ENCODE measurements around the gene ASTN2. TPM values are rescaled to one million over a fixed set of nuclear protein-coding genes. Genes with fewer than 3 reads are reported as not detected.

ASTN2 gene
- polyA plus RNA-seq, 1 donor, result 4.2 TPM

DNA sequence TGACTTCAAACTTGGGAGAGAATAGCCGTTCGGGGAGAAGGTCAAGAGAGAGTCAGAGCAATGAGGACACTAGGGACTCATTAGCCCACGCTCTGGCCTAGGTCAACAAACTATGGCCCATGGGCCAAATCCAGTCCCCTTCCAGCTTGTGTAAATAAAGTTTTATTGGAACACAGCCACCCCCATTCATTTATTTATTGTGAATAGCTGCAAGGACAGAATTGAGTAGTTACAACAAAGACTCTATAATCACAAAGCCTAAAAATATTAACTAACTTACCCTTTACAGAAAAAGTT, 760.9 kb downstream of the ASTN2 start:
- no peak for DNase-seq

DNA sequence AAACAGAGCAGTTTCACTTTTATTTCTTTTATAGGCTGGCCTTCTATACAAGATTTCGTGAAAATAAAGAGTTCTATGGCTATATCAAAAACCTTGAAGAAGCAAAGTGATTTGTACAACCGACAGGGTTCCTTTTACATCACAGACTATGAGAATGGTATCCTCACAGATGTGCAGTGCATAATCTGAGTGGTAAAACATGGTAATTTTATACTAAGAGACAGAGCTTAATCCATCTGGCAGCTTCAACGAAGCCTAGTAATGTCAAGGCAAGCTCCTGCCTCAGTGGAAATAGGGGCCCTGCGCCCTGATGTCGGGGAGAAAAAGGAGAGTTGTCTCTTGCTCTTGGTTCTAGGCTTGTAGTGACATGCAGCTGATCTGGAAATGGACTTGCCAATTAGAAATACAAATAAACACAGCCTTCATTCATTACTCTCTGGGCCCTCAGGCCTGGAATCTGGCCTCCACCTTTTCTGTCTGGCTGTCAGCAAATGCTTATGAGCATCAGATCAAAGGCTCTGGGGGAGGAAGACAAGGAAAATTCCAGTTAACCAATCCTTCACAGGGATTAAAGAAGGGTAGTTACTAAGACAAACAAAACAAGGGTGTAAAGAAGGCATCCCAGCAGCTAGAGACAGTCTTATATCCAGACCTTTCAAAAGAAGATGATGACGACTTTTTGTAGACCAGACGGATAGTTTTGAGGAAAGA, 761.4 kb downstream of the ASTN2 start:
- DNase-seq, result no peak

DNA sequence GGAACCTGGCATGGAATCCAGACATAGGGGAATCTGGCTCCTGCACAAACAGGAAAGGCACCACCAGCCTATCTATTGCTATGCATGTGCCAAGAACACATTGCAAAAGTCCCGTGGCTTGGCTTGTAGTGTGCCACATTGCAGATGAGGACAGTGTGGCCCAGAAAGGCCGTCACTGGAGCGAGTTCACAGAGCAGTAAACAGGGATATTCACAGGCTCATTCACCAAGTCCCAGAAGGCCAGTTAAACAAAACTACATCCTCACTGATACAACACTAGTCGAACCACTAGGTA, 767.4 kb downstream of the ASTN2 start:
- DNase-seq, result no peak

DNA sequence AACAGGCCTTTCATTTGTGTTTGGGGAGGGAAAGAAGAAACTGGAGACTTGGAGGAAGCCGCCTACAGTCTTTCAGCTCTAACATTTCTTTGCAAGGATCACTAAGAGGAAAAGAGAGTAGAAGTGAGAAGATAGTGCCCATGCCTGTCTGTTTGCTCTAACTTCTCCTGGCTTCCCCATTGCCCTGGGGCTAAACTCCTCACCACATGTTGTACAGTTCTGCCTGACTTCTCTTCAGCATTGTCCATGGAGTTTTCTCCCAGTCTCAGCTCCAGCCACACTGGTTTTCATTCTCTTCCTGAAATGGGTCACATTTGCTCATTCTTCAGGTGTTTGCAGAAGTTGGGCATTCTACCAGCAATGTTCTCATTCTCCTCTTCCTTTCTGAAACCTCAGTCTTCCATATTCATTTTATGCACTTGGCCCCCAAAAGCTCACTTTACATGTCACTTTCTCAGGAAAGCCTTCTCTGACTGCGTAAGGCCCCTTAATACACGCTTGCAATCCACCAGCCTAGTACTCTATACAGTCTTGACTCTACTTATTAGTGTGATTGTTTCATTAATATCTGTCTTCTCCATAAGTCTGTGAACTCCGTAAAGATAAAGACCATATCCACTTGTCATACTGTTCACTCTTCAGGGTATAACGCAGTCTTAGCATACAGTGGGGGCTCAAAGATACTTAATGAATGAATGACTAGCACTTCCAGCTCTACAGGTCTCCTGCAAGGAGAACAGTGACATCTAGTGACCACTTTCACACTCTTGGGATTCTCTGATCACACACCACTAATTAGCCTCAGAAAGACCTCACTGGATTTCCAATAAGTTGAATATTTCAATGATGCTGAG, 768.0 kb downstream of the ASTN2 start:
- peak; percentile 37 for DNase-seq

DNA sequence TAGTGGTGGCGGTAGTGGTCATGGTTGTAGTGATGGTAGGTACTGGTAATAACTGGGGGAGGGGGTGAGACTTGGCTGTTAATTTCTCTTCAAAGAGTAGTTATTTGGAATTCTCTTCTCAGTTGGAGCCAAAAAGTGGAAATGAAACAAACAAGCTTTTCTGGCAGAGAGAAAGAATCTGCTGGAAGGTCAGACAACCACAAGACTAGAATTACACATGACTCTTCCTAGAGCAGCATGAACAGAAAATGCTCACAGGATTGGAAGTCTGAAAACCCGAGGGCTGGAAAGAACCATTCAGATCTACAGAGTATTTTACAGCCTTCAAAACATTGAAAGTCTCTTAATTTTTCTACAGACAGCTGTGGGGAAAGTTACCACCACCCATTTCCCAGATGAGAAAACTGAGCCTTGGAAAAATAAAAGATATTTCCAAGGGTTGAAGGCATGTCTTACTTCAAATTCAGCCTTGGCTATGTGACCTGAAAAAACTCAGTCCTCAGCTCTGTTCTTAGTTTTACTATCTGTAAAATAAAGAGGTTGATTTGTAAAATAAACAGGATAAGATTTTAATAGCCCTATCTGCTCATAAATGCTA, 770.7 kb downstream of the ASTN2 start:
- no peak for DNase-seq

DNA sequence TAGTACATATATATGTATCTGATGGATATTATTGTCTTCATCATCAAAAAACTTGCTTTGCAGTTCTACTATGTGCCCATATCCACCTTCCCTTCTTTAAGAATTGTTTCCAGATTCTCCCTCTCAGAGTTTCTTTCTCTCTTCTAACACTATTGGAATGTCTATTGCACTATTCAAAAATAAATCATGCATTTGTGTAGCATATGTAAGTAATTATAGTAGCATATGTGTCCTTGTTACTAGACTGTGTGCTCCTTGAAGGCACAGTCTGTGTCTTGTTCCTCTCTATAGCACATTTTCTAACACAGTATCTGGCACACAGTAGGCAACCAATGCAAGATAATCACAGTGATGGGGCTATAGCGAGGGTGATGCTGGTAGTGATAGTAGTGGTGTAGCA, 771.2 kb downstream of the ASTN2 start:
- no peak for DNase-seq

DNA sequence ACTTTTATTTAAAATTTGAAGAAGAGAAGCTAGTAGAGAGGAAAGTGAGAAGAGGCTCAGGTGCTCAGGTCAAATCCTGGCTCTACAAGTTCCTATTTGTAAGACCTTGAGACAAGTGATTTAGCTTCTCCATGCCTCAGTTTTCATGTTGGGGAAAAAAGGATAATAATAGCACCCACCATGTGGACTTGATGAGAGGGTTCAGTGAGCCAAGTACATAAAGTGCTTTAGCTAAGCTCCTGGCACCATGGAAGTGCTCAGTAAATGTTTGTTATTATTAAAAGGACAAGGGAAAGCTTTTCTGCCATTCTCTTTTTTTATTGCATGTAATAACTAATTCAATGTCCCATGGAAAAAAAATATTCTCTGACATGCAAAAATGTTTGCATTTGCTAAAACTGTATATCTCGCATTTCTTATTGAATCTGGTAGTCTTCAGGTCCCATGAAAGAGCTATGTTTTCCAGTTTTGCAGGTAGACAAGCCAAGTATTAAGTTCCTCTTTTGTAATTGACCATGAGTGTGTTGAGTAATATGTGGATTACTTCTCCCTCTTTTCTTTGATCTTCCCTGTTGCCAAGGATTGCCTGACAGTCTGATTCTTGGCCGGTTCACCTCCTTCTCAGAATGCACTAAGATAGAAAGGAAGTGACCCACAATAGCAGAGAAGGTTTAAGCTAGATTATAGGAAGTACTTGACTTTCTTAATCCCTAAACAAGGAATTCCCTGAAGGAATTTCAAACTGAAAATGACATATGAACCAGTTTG, 773.4 kb downstream of the ASTN2 start:
- DNase-seq, result no peak

DNA sequence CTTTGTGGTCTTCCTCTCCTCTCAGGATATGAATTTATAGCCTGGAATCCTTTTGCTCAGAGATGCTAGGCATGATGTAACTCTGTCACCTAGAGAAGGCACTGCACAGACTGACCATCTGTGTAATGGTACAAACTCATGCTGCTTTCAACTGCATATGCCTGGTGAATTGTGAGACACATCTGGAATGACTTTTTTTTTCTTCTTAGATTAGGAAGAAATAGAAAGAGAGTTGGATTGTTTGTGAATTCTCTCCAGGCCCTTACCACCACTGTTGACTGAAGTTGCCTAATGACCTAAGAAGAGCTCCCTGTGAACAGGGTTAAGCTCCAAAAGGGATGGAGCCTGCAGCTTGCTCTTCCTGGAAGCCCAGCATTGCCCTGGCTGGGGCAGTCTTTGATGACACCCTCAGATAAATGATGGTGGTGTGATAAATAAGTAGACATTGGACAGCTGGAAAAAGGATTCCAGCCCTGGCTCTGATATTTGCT, 775.6 kb downstream of the ASTN2 start:
- no peak for DNase-seq

DNA sequence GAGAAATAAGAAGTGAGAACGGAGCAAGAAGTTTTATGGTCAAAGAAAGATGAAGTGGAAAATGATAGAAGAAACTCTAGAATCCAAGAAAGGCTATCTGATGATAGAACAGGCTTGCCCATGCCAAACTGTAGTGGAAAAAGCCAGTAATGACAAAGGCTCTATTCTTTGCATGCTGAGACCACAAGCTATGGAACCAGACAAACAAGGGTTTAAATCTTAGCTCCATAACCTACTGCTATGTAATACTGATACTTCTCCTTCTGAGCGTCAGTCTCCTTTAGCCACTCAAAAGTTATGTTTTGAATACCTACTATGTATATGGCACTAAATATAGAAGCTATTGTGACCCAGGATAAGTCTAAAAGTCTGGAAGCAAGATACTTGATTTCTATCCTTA, 778.9 kb downstream of the ASTN2 start:
- DNase-seq, result no peak

DNA sequence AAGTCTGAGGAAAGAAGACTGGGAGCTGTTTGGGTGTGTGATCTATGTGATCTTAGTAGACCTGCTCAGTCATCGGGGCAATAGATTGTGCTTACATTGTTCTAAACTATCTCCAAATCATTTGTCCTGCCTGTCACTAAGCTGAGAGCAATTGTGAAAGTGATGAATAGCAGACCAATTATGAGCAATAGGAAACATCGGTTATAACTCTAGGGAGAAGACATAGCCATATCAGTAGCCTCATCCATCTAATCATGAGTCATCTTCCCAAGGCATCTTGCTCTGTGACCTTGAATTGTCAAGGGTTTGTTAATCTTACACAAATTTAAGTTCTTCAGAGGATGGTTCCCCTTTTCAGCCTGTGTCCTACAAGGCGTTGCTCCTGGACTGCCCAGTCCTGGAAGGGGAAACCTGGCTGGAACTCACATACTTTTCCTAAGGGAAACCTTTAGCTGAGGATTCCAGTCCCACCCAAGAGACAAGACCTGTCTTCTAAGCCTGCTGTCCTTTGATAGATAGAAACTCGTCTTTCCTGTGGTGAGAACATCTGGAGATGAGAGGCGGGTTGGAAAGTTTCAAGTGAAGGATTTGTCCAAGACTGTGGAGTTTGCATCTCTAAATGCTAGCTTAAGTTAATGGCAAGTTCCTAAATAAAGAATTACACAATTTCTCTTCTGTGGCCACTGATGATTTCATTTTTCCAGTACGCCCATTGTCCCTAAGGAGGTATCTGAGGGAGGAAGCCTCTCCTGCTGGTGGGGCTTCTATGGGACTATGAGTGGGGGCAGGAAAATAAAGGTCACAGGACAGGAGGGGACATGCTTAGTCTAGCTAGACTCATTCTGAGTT, 781.6 kb downstream of the ASTN2 start:
- DNase-seq, result no peak

DNA sequence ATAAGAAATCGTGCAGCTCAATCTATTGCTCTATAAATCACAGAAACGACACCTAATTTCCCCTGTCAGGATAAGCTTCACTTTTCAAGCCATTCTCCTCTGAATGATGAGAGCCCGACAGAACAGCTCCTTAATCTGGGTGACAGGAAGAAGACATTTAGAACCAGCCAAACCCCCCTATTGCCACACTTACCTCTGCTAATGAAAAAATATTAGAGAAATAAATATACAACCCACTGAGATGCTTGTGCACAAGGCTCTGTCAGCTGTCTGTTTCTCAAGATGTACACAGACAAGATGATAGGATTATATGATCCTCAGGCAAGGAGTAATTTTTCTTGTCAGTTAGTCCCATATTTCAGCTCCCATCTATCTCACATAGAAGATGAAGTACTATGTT, 785.2 kb downstream of the ASTN2 start:
- DNase-seq, result no peak

DNA sequence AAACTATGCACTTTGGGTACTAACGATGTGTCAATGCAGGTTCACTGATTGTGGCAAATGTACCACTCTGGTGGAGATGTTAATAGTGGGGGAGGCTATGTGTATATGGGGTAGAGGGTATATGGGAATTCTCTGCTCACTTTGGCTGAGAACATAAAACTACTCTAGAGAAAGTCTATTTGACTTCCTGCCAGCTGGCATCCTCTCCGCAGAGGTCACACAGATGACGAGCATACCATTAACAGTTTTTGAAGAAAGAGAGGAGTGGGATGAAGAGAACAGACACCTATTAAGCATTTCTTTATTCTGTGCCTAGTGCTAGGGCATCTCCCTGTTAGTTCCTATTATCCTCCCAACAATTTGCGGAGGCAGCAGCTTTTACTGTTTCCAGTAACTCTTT, 786.1 kb downstream of the ASTN2 start:
- DNase-seq, result no peak

DNA sequence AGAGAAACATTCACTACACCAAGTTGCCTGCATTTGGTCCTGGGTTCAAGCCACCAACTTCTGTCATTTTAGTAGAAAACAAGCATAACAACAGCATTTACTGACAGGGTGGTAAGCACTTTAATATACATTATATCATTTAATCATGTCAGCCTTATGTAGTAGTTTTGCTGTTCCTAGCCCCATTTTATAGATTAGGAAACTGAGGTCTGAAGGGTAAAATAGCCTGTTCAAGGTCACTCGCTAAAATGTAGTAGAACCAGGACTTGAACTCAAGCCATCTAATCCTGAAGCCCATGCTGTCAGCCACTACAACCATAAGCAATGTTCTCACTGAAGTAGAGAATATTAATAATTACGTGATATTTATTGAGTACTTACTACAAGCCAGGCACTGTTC, 787.4 kb downstream of the ASTN2 start:
- DNase-seq, result no peak

DNA sequence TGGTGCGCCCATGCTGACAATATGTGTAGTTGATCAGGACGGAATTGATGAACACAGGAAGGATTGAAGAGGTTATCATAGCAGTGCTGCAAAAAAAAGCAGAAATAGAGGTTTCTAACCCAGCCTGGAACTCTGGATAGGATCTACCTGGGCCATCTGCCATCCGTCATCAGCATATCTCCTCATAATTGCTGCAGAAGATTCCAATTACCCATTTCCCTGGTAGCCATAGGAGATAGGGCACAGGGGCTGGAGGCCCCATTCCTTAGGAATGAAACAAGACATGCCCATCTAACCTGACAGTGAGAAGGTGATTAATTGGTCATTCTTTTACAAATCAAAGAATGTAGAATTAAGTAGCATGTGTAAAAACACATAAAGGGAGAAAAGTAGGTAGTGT, 788.1 kb downstream of the ASTN2 start:
- DNase-seq, result no peak

DNA sequence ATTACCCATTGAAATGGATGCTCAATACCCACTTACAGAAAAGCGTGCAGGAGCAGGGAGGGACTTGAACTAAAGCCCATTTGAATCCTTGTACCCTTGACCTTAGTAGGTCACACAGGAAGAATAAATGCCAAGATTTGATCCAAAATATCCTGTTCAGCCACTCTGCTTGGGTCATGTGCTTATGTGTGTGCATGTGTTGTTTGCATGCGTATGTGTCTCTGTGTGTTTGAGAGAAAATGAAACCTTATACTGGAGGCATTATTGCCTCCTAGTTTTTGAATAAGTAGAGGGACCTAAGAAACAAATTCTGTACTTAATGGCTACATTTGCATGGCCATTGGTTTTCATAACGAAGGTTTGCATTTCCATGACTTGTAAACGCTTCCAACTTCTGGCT, 791.1 kb downstream of the ASTN2 start:
- DNase-seq, result no peak

DNA sequence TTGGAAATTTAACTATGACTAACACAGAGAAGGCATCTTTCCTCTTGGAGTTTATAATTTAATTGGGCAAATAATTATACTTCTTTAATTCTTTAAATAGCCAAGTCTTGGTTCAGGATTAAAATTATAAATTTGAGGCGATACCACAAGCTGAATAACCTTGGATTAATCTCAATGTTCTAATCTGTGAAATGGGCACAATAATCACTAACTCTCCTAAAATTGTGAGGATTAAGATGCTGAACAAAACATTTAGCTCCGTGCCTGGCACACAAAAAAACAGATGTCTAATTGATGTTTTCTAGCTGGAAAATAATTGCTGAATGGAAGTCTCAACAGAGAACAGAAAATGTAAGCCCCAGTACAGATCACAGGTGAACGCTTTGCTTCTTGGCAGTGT, 797.5 kb downstream of the ASTN2 start:
- no peak for DNase-seq

DNA sequence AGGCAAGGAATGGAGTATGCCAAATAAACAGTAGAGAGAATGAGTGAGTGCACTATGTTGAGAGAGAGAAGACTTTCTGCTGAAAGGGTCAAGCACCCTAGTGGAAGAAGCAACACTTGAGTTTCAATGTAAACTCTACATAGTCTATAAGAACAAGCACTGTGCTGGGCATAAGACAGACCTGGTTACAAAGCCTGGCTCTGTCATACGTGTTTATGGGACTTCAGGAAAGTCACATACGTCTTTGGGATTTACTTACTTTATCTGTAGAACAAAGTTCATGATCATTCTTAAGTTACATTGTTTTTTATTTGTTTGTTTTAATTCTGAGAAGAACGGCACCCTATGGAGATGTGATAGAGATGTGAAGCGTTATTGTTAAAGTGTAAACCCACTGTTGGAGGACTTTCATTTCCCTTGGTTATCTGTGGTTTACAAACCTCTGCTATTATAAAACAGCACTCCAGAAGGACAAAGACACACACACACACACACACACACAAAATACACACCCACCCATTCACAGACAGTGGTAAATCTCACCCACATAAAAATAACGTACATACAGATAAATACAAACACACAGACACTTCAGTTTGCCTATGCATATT, 798.4 kb downstream of the ASTN2 start:
- no peak for DNase-seq

DNA sequence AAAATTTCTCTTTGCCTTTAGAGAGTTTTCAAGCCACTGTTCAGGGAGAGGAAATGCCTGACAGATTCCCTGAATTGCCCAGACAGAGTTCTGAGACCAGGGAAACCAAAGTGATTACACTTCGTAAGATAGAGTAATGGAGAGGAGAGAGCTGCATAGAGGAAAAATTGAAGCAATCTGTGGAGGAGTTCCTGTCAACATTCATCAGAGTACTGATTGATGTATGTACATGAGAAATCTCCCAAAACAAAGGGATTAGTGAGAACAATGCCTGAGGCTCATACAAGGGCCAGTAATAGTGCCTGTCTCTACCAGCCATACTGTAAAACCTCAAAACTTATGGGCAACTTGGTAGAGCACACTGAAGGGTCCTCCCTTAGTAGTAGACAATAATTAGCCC, 806.8 kb downstream of the ASTN2 start:
- DNase-seq, result no peak

DNA sequence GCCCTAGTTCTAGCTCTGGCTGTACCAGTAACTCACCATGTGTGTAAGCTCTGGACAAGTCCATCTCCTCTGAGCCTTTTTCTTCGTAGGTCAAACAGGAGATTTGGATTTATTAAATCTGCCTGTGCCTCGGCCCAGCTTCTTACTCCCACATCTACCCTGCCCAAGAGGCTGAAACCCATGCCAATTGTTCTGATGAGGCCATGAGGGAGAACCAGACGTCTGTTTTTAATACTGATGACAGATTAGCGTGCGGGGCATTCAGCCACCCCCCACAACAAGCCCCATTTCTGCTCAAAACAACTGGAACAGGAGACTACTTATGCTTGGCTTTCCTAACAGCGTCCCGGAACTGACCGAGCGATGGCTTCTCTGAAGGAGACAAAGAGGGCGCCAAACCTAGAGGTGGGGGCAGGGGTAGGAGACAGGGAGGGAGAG, 808.9 kb downstream of the ASTN2 start:
- DNase-seq, result no peak

DNA sequence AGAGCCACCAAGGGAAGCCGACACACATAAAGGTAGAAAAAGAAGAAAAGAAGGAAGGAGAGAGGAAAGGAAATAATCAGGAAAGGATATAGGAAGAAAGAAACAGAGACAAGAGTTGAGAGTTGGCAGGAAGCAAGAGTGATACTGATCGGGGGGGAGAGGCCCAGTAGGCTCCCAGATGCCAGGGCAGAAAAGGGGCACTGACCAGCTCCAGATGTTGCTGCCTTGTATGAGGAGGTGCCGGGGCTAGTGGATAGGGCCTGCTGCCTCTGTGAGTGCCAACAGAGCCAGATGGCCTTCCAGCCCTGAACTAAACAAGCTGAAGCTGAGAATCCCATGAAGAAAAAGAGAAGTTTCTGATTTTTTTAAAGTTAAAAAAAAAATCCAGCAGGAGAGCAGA, 809.8 kb downstream of the ASTN2 start:
- DNase-seq, result no peak

DNA sequence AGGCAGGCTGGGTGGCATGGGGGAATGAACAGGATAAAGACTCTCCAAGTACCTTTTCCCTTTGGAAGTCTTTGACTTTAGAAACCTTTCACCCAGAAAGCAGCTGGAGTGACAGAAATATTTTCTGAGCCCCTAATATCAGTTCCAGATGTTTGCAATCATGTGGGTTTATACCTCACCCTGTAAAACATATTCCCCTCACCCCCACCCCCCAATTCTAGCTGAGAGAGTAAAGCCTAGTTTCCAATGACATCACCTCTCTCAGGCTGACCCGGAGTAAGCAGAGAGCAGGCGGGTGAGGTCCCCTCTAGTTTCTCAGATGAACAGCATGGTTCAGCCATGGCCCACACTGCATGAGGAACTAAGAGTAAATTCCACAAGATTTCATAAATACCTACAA, 810.6 kb downstream of the ASTN2 start:
- no peak for DNase-seq

DNA sequence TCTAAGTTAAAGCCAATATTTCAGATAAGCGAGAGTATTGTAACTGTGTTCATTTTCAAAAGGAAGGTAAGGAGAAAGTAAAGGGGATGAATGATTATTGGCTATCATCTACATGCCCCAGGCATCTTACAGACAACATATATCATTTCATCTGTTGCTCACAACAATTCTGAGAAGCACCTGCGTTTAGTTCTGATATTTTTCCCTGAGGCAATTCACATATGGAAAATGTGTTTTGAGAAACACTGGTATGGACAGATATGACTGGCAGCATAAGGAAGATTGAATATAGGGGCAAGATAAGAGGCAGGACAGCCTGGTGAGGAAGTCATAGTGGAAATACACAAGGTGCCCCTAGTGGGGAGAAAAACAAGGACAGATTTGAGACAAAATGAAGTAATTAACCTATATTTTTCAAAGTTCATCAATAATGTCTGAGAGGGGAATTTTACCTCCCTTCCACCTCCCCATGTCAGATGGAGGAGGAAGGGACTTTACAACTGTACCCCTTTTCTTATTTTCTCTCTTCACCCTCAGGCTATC, 815.4 kb downstream of the ASTN2 start:
- DNase-seq, result no peak
